Activated naive CD4-positive, alpha-beta T cell treated with anti-CD3 and anti-CD28 coated beads, Interleukin-2, amount 50 U/mL, for 72 hours (primary cell): ENCODE data around the gene PDLIM1. TPM values are rescaled to one million over a fixed set of nuclear protein-coding genes. Genes with fewer than 3 reads are reported as not detected.

Experiments used
- ATAC-seq, 2 donors: fragments of 150-1000 bp; cut with Tn5 transposase; 2 replicates each; pipeline ENCODE4 v1.10.0; 2021; ENCODE audit warnings: mild to moderate bottlenecking in 2 of 2, moderate library complexity in 2 of 2
- DNase-seq, 2 donors: peaks; one replicate each; pipeline ENCODE4 v3.0.0; 2021 to 2022; ENCODE audit warnings: low spot score in 2 of 2
- H3K27ac Mint-ChIP-seq, 2 donors: one replicate each; pipeline ENCODE4 v1.8.0; 2022; ENCODE audit warnings: mild to moderate bottlenecking in 2 of 2, mixed read lengths in 2 of 2
- H3K36me3 Mint-ChIP-seq, 2 donors: one replicate each; pipeline ENCODE4 v1.8.0; 2022; ENCODE audit warnings: mixed read lengths in 2 of 2
- H3K9me3 Mint-ChIP-seq, 2 donors: one replicate each; pipeline ENCODE4 v1.8.0; 2022; ENCODE audit warnings: mixed read lengths in 2 of 2
- total RNA-seq, 2 donors: library from RNA; stranded (reverse); gene quantifications; one replicate each; pipeline ENCODE4 v1.2.3, GENCODE V29; 2022

The PDLIM1 gene
- total RNA-seq, 2 donors from 2014 or later, result 4.2 TPM; not detected in 1

GRCh38 chr10:95279042-95279820 is 11.6 kb downstream of the PDLIM1 start:
- ATAC-seq, result no peak

GRCh38 chr10:95278061-95278988 is 12.5 kb downstream of the PDLIM1 start:
- DNase-seq (no peak), ATAC-seq (no peak)
- no peak overlapping the region for H3K27ac Mint-ChIP-seq
- no peaks in the 10 kb centered on the region for H3K9me3 Mint-ChIP-seq
- no peaks in the 10 kb centered on the region for H3K36me3 Mint-ChIP-seq

More at GRCh38 chr10:95279042-95279820, 11.6 kb downstream of the PDLIM1 start:
- no peak overlapping the region for H3K27ac Mint-ChIP-seq
- H3K9me3 Mint-ChIP-seq, result no peaks in the 10 kb centered on the region
- DNase-seq, result no peak
- no peaks in the 10 kb centered on the region for H3K36me3 Mint-ChIP-seq

GRCh38 chr10:95277614-95278013 is 13.2 kb downstream of the PDLIM1 start:
- Mint-ChIP-seq H3K36me3 (no peaks in the 10 kb centered on the region), H3K27ac (no peak overlapping the region), H3K9me3 (no peaks in the 10 kb centered on the region)
- ATAC-seq (no peak), DNase-seq (no peak)

DNA sequence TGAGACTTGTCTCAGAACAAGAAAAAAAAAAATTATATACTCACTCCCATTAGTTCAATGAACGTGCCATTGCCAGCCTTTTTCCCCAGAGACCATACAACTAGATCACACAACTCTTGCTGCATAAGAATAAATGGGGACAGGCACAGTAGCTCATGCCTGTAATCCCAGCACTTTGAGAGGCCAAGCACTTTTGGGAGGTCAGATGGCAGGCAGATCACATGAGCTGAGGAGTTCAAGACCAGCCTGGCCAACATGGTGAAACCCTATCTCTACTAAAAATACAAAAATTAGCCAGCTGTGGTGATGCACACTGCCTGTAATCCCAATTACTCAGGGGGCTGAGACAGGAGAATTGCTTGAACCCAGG is 13.6 kb downstream of the PDLIM1 start:
- H3K9me3 Mint-ChIP-seq, result no peaks in the 10 kb centered on the region
- H3K36me3 Mint-ChIP-seq, result no peaks in the 10 kb centered on the region
- no peak for ATAC-seq
- H3K27ac Mint-ChIP-seq, result no peak overlapping the region
- DNase-seq, result no peak

DNA sequence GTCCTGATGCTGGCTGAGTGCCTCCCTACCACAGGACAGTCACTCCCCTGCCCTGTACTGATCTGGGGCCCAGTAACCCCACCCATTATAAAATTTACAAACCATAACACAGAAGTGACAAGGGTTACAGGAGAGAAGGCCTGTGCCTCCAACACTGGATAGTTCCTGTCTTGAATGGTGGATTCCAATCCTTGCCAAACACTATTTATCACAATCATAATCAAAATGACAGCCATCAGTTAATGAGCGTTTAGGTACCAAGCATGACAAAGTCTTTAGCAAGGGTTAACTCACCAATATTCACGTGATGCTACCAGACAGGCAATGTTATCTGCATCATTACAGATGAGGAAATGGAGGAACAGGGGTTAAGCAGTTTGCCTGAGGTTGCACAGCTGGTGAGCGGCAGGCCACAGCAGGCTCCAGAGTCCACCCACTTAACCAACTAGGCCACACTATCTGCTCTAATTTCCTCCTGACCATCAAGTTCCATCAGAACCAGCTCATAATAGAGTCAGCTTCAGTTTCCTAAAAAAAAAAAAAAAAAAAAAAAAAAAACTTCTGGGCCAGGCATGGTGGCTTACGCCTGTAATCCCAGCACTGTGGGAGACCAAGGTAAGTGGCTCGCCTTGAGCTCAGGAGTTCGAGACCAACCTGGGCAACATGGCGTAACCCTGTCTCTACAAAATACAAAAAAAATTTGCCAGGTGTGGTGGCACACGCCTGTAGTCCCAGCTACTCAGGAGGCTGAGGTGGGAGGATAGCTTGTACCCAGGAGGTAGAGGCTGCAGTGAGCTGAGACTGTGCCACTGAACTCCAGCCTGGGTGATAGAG is 14.2 kb downstream of the PDLIM1 start:
- ATAC-seq (no peak), DNase-seq (no peak)
- Mint-ChIP-seq H3K9me3 (no peaks in the 10 kb centered on the region), H3K27ac (no peak overlapping the region), H3K36me3 (no peaks in the 10 kb centered on the region)

- no peaks in the 10 kb centered on the region for H3K36me3 Mint-ChIP-seq
- DNase-seq (no peak), ATAC-seq (no peak)
- H3K9me3 Mint-ChIP-seq, result no peaks in the 10 kb centered on the region
- no peak overlapping the region for H3K27ac Mint-ChIP-seq
Observed at GRCh38 chr10:95275726-95276366, 15.0 kb downstream of the PDLIM1 start.

DNA sequence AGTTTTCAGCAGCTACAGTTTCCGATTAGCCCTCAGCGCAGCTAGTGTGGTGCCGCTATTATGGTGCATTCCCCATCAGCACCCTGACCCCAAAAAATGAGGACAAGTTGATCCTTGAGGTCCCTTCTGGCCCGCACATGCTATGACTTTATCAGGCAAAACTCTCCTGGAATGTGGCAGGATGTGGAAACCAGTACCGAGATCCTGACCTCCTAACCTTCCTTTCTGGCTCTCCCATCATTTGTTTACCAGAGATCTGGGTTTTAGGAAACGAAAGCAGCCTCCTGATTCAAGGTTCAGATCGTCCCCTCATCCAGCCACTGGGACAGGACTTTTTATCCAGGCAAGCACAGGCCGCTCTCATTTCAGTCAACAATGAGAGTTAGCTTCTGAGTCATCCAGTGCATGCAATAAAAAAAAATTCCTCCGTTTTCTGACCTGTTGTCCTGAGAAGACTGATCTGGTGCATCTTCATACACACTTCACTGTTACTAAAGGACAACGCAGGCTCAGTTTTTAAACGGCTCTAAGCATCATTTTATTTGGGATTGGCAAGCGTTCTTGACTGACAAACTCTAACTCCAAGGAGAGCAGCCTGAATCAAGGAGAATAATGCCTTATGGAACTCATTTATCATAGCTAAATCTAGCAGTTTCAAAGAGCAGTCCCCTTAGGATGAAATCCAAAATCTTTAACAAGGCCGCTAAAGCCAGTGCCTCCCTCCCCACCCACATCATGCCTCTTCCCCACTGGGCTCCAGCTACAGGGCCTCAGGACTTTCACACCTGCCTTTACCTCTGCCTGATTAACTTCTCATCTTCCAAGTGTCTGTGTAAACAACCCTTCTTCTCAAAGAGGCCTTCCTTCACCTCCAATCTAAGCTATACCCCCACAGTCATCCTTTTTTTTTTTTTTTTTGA is 17.1 kb downstream of the PDLIM1 start:
- H3K36me3 Mint-ChIP-seq, result no peaks in the 10 kb centered on the region
- no peak overlapping the region for H3K27ac Mint-ChIP-seq
- H3K9me3 Mint-ChIP-seq, result no peaks in the 10 kb centered on the region
- no peak for DNase-seq
- no peak for ATAC-seq

GRCh38 chr10:95268438-95268837 is 22.4 kb downstream of the PDLIM1 start:
- H3K27ac Mint-ChIP-seq, result no peak overlapping the region
- H3K36me3 Mint-ChIP-seq, result no peaks in the 10 kb centered on the region
- DNase-seq (no peak), ATAC-seq (no peak)
- no peaks in the 10 kb centered on the region for H3K9me3 Mint-ChIP-seq

DNA sequence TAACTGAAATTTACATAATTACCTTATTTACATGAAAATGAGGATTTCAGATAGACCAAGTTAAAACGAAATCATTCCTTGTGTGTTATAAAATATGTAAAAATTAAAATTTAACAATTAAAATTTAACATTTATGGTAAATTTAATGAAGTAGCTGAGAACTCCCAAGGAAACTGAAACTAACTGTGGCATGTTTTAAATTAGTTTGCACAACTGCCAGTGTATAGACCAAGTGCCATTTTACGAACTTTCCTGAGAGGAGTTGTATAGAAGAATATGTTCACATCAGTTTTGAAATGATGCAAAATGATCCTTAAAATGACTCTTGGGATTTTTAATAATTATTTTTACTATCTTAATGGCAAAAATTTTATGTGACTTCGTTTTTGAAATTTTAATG is 23.6 kb downstream of the PDLIM1 start:
- DNase-seq, result no peak
- ATAC-seq, result no peak
- no peaks in the 10 kb centered on the region for H3K36me3 Mint-ChIP-seq
- H3K27ac Mint-ChIP-seq, result no peak overlapping the region
- H3K9me3 Mint-ChIP-seq, result no peaks in the 10 kb centered on the region

DNA sequence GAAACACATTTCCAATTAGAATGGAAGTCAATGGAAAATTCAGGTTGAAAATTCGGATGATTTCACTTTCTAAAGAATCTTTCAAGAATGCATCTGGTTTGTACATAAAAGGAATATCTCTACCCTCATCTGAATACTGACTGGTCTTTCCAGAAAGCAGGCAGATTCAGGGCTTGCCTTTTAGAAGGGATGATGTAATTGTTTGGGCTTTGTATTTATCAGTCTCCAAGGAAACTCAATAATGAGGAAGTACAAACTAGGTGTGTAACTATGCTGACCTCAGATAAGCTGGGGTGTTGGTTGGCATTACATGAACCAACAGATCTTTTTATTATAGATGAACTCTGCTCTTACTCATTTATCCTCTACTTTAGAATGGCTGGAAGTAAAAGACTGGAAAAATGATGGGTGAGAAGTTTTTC is 24.1 kb downstream of the PDLIM1 start:
- Mint-ChIP-seq H3K27ac (no peak overlapping the region), H3K9me3 (no peaks in the 10 kb centered on the region), H3K36me3 (no peaks in the 10 kb centered on the region)
- DNase-seq (no peak), ATAC-seq (peak in 1 of 2 donors; percentile 58)

DNA sequence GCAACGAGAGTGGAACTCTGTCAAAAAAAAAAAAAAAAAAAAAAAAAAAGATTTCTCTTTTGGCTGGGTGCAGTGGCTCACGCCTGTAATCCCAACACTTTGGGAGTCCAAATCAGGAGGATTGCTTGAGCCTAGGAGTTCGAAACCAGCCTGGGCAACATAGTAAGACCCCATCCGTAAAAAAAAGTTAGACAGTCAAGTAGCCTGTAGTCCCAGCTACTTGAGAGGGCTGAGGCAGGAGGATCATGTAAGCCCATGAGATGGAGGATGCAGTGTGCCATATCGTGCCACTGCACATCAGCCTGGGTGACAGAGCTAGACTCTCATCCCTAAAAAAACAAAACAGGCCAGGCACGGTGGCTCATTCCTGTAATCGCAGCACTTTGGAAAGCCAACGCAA is 25.2 kb downstream of the PDLIM1 start:
- H3K27ac Mint-ChIP-seq, result no peak overlapping the region
- no peak for DNase-seq
- H3K36me3 Mint-ChIP-seq, result no peaks in the 10 kb centered on the region
- H3K9me3 Mint-ChIP-seq, result no peaks in the 10 kb centered on the region
- no peak for ATAC-seq

DNA sequence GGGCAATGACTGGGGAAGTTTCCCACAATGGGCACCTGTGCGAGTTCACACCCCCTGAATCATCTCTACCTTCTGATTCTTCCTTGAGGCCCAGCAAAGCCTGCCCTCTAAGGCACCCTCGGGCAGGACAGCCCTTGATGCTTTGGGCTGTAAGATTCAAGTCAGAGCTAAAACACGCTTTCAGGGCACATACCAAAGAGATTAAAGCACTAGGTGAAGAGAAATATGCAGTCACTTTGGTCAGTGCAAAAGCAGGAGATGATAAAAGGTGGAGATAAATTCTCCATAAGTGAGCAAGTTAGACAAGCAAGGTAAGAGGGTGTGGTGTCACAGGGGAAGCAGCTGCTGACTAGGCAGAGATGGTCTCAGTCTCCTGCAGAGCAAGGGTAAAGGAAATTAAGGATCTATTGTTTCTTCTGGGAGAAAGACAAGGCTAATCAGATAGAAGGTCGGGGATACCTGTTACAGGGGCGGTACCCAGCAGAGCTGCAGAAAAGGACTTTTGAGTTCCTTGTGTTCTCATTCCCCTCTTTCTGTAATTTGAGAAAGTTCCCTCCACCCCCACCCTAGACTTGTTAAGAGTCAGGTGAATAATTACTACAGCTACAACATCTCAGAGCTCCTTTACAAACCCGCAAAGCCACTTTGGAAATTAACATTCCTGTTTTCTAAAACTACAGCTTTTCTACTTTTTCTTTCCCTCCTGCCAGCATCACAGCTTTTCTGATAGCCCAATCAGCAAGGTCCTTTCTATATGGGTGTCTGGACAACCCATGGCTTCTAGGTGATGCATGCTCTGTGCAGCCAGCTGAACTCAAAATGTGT is 26.4 kb downstream of the PDLIM1 start:
- DNase-seq (no peak), ATAC-seq (no peak)
- Mint-ChIP-seq H3K9me3 (no peaks in the 10 kb centered on the region), H3K36me3 (no peaks in the 10 kb centered on the region), H3K27ac (no peak overlapping the region)

GRCh38 chr10:95263864-95264226 is 27.0 kb downstream of the PDLIM1 start:
- Mint-ChIP-seq H3K36me3 (no peaks in the 10 kb centered on the region), H3K27ac (no peak overlapping the region)
- DNase-seq, result no peak

GRCh38 chr10:95262763-95263518 is 27.9 kb downstream of the PDLIM1 start:
- no peak overlapping the region for H3K27ac Mint-ChIP-seq
- ATAC-seq (no peak), DNase-seq (no peak)
- H3K9me3 Mint-ChIP-seq, result no peaks in the 10 kb centered on the region
- H3K36me3 Mint-ChIP-seq, result no peaks in the 10 kb centered on the region

More at GRCh38 chr10:95263864-95264226, 27.0 kb downstream of the PDLIM1 start:
- no peak for ATAC-seq
- no peaks in the 10 kb centered on the region for H3K9me3 Mint-ChIP-seq
